HG03039 (cell line): ENCODE results near the gene RNF166.

ENCODE experiments used
- ATAC-seq: cut with Tn5 transposase; IDR thresholded peaks from one replicate; pipeline ENCODE4 v1.9.1; 2021; ENCODE audit warnings: mild to moderate bottlenecking, moderate library complexity; ENCODE audit not compliant: unreplicated experiment

RNF166 gene

DNA sequence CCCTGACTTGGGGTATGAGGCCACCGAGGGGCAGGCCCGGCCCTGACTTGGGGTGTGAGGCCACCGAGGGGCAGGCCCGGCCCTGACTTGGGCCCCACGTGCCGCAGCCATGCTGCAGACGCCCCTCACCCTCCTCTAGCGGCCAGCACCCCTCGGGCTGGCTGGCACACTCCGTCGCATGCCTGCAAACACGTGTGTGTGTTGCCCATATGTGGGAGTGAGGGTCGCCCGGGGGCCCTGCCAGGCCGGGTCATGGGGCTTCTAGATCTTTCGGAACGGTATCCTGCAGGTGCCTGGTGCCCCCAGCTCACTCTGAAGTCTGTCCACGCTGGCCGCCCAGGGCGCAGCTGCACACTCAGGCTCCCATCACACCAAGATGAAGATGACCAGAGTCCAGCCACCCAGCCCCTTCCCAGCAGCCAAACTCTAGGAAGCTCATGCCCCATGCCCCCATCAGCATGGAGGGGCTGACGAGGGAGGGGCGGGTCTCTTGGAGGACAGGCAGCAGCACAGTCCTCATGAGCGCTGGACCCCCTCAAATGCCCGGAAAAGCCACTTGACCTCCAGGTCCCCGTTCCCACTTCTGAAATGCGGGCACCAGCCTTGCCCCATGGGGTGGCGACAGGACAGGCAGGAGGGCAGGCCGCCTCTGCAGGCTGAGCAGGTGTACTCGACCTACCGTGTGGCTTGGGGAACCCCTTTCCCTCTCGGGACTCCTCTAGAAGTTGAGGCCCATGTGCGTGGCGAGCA, 33.9 kb upstream of the RNF166 start:
- no peak for ATAC-seq

DNA sequence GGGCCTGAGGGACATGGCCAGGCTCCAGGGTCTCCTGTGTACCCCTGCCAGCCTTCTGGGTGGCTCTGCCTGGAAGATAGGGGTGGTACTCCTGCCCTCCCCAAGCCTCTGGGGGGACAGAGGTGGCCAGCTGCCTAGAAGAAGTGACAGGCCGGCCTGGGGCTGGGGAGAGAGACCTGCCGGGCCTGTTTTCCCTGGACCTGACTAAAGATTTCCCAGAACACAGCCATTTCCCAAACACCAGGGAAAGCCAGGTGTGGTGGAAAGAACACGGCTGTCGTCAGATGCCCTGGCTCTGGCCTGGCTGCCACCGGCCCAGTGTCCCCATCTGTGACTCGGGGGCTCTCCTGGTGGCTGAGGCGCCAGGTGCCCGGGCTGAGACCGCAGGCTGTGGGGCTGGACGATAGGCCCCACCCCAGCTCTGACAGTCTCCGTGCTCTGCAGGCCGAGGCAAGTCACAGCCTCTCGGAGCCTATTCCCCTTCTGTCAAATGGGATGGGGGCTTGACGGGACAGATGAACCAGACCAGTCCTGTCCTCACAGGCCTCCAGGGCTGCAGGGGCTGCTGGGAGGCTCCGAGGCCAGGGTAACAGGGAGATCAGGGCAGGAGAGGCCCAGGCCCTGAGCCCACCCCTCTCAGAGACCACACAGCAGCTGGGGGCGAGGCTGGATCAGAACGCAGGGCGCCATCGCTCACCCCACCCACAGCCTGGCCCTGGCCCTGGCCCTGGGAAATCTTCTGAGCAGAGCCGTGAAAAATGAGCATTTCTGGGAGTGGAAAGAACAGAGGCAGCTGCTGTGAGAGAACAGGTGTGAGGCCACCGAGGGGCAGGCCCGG, 33.1 kb upstream of the RNF166 start:
- no peak for ATAC-seq

DNA sequence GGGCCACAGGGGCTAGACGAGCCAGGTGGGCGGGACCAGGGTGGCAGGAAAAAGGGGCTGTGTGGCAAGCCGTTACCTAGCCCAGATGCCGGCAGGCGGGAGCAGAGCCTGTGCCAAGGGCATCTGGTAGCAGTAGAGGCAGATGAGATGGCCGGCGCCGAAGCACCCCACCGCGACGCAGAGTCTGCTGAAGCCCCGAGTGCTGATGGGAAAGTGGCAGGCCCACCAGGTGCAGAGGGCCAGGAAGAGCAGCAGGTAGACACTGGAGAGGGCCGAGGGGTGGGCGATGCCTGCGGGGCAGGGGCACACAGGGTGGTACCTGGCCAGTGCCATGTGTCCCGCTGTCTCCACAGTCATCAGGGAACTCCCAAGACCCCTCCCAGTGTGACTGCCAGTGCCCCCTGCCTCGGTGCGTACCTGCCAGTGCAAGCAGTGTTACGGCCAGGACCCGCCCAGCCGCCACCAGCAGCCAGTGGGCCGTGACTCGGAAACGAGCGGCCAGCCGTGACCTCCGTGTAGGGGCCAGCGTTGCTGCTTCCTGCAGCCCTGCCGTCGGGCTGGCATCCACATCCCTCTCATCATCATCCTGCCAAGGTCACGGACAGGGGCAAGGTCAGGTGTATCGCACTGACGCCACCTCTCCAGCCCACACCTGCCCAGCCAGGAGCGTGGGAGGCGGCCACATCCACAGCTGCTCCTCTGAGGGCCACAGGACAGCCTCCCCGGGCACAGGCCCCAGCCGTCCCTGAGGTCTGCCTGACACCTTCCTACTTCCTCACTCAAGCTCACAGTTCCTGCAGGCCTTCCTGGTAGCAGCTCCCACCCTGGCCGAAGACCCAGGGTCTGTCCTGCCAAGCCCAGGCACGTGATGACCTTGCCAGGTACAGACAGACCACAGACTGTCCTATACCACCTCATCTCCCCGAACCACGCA, 32.2 kb upstream of the RNF166 start:
- no peak for ATAC-seq

DNA sequence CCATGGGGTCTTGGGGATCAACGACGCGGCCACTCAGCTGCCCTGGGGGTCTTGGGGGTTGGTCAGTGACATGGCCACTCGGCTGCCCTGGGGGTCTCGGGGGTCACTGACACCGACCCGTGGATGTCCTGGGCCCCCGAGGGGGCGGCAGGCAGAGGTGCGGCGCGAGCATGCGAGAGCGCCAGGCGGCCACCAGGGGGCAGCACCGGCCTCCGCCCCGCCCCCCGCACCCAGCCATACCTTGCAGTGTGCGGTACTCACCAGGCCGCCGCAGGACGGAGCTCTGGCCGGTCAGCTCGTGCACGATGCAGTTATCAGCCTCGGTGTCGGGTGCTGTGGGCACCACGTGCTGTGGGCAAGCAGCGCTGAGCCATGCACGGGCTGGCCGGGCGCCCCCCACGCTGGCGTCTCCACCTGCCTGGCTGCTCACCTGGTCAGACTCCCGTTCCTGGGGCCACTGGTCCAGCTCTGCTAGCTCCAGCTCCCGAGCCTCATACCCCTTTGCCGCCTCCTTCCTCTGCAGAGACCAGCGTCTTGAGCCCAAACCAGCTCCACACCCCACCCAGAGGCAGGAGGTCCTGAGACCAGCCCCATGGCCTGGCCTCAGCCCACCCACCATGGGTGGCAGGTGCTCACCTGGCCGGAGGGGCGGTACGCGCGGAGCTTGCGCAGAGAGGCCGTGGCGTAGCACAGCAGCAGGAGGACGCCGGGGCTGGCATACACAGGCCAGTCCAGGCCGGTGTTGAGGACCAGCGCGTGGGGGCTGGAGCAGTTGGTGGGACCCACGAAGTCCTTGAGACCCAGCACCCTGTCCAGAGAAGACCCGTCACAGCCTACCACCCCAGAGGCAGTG, 31.3 kb upstream of the RNF166 start:
- ATAC-seq, result no peak

DNA sequence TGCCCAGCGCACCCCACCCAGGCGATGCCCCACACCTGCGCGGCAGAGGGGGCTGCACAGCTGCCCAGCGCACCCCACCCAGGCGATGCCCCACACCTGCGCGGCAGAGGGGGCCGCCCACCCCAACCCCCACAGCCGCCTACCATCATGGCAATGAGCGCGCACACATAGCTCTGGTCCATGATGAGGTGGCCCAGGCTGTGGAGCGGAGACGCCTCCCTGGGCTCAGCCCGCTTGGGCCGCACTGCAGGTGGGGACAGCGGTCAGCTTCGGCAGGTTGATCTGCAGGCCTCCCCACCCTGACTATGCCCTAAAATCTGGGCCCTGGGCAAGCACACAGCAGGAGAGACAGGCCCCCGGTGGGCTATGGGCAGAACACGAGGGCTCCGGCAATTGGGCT, 30.3 kb upstream of the RNF166 start:
- no peak for ATAC-seq

DNA sequence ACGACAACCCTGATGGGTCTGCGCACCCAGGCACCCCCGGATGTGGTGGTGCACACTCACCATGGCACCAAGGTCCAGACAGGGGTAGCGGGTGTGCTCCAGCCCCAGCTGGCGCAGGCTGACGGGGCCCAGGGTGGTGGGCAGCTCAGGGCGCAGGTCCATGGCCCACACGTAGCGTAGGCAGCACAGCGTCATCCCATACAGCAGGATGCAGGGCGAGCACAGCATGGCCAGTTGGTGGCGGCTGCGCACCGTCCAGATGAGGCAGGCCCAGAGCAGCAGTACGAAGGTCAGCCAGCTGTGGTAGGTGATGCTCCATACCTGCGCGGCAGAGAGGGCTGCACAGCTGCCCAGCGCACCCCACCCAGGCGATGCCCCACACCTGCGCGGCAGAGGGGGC, 29.9 kb upstream of the RNF166 start:
- ATAC-seq, result no peak

DNA sequence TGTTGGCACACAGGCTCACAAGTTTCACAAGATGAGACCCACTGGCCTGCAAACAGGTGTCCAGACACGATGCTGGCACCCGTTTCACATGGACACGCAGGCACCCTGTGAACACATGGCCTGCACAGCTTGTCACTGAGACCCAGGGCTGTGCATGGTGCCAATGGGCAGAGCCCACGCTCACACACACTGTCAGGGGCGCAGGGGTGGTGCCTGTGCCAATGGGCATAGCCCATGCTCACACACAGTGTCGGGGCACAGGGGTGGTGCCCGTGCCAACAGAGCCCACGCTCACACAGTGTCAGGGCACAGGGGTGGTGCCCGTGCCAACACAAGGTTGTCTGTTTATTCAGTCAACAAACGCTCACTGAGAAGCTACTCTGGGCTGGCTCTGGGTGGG, 29.4 kb upstream of the RNF166 start:
- ATAC-seq, result no peak

DNA sequence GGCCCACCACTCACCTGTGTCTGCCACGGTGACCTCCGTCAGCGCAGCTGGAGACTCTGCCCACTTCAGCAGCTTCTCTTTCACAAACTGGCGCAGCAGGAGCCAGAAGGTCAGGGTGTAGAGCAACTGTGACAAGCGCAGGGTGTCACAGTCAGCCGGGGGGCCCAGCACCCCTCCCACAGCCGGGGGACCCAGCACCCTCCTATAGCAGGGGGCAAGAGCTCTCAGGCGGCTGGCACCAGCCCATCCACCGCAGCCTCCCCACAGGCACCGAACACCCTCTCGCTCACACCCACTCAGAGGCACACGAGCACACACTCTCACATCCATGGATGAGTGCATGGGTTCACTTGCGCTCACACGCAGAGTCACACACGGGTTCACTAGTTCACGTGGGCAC, 28.9 kb upstream of the RNF166 start:
- no peak for ATAC-seq

DNA sequence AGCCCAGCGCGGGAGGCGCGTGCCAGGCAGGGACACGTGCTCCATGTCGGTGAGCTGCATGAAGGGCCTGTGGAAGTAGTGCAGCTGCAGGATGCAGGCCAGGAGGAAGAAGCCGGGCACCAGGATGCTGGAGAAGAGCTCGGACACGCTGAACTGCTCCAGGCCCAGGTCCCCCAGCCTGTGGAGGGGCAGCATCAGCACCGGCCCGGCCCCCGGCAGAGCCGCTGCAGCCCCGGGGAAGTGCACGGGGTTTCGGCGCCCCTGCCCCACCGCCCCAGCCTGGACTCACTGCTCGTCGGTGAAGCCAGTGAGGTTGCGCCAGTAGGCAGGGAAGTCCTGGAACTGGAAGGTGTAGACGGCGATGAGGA, 28.1 kb upstream of the RNF166 start:
- no peak for ATAC-seq

DNA sequence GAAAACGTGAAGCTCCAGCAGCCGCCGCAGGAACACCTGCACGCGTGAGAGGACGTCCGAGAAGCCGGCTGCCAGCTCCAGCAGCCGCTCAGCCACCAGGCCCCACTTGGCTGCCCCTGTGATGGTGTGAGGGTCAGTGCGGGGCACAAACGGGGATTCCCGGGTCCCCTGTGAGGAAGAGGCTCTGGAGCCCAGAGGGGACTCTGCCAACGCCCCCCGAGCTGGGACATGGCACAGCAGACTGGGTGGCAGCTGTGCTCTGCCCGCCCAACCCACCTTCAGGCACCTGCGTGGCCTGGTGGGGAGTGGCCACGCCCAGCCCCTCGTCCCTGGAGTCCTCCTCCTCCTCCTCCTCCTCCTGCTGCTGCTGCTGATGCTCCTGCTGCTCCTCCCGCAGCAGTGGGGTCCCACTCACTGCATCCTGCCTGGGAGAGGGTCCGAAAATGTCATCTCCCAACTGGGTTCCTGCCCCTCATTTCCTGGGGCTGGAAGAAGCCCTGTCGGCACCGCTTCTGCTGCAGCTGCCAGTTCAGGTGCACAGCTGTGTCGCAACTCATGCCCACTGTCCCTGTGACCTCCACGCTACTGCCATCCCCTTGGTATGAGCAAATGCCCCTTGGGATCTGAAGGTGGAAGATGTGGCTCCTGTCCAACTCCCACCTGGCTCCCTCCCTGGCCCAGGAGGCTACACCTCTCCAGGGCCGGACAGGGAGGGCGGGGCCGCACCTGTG, 27.6 kb upstream of the RNF166 start:
- no peak for ATAC-seq

DNA sequence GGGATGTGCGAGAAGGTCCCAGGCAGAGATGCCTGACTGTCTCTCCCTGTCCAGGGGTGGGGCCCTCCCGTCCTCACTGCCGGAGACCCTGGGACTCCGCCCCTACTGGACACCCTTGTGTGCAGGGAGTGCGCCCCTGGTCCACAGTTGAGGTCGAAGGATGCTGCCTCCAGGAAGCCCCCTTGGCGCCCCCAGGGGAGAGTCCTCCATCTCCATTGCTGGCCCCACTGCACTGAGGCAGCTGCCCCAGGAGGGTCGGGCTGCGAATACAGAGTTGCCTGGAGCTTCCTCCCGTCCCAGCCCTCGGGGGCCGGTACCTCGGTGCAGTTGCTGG, 26.7 kb upstream of the RNF166 start:
- no peak for ATAC-seq

DNA sequence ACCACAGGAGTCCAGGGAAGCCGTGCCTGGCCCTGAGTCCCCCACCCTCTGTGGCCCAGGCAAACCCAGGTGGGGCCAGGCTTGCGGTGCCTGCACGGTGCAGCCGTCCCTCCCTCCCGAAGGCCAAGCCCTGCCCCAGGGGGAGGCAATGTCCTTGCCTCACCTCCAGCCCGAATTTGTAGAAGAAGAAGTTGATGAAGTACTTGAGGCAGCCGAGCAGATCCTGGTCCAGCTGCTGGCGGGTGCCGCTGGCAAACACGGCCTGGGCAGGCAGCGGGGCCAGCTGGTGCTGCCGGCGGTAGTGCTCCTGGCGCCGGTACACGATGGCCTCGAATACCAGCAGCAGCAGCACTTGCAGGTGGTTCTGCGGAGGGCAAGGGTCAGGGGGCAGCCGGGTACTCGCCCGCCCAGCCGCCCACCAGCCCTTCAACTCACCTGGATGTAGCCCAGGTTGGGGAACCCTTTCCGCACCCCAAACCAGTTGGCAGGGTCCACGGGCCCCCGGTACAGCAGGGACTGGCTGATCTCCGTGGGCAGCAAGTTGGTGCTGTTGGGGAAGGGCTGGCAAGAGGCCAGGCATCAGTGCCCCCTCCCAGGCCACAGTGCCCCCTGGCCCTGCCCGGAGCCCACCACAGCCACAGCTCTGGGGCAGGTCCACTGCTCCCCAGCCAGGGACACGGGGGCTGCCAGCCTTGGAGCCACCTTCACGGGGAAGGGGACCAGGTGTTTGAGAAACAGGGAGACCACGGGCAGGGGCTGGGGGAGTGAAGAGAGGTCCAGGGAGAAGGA, 26.2 kb upstream of the RNF166 start:
- no peak for ATAC-seq

DNA sequence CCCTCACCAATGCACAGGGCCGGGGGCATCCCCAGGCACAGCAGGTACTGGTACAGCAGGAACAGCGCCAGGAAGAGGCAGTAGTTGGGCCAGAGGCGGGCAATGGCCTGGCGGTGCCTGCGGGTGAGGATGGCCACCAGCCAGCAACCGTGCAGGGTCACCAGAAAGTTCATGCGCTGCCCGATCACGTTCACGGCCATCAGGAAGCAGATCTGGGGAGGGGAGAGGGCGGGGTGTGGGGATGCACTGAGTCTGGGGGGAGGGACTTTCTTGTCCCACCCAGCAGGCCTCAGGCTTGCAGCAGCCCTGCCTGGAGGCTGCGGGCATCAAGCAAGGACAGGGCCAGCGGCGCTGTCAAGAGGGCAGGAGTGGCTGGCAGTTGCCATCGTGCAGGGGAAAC, 25.5 kb upstream of the RNF166 start:
- no peak for ATAC-seq

DNA sequence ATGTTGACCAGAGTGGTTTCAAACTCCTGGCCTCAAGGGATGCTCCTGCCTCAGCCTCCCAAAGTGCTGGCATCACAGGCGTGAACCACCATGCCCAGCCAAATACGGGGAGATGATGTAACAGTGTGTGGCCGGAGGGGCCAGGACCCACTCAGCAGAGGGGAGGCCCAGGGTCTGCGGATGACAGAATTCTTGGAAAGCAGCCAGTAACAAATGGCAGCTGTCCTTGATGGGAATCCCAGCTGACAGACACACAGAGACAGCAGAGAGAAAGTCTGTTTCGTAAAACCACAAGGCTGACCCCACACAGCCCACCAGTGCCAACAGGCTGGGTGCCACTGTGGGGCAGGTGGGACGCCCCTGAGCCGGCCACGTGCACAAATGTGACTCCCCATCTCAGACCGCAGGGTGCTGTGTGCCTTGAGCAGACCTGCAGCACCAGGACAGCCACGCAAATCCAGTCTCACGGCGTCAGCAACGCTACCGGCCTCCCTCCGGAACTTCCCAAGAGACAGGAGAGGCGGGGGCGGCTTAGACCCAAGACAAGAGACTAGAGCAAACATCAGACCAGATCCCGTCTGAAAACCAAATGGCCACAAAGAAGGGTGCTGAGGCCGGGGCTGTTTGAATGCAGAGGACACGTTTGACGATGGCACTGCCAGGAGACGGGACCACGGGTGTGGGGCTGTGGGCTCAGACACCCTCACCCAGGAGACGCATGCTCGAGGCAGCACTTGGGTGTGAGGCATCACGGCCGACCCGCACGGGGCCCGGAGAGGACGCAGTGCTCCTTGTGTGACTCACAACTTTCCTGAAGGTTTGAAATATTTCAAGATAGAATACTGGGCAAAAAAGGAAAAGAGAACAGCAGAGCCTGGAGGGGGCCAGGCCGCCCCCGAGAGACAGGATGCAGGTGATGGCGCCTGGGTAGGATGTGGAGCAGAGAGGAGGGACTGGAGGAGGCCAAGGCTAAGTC, 24.7 kb upstream of the RNF166 start:
- ATAC-seq, result no peak

DNA sequence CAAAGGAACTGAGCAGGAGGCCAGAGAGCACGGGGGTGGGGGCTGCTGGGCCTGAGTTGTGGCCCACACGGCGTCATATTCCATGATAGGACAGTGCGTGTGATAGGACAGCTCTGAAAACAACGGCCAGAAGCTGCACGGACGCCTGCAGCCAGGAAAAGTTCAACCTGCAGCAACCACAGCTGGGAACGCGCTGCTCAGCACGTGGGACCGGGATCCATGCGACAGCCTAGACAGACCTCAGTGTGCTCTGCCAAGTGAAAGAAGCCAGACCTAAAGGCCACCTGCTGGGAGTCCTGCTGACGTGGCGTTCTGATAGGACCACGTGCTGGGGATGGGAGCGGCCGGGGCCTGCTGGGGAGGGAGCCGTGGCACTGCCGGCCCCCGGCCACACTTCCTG, 21.7 kb upstream of the RNF166 start:
- no peak for ATAC-seq

DNA sequence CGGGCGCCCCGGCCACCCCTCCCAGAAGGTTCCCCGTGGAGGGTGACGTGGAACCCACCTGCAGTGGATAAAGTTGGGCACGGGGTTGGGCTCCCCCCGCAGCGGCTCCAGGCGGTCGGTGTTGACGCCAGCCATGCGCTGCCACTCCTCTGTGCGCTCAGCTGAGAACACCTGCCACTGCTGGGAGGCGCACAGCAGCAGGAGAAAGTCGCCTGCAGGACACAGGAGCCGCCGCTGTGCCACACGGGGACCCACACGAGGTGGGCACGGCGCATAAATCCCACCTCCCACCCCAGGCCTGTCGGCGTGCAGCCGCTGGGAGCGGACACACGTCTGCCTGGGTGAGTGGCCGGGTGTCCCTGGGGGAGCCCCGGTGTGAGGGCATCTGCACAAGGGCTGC, 20.8 kb upstream of the RNF166 start:
- ATAC-seq, result no peak

DNA sequence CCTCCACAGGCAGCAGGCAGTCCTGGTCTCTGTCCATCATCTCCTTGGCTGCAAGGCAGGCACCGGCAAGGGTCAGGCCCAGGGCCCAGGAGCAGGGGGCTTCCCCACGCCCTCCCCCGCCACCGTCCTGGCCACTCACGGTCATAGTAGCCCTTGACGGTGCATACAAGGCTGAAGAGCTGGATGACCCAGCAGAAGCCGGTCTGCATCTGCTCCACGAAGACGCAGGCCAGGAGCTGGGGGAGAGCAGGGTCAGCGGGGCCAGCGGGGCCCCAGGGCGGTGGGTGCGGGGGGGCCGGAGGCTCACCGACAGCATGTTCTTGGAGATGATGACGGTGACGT, 20.2 kb upstream of the RNF166 start:
- ATAC-seq, result no peak
